Mammary epithelial cell (primary cell): Measurements from ENCODE around the gene SLC6A11.

Experiments
- EZH2 ChIP-seq: IDR thresholded peaks from 2 replicates; pipeline ENCODE4 v1.6.1; 2012; ENCODE audit warnings: low read length, inconsistent platforms, borderline replicate concordance
- TF ChIP-seq, protein P1 (sequence below), 2 donors: IDR thresholded peaks in 1 of 2; conservative IDR thresholded peaks in 1 of 2; 2 replicates each; pipeline ENCODE4 v1.5.1; 2011 to 2012; ENCODE audit warnings: inconsistent platforms in 2 of 2, low read length in 2 of 2, mild to moderate bottlenecking in 2 of 2, control low read depth in 1 of 2, low read depth in 1 of 2; ENCODE audit not compliant: insufficient read depth in 1 of 2; ENCODE audit errors: extremely low read depth in 1 of 2

GRCh38 chr3:10951295-10951926 lies 135.4 kb downstream of the SLC6A11 start:
- TF ChIP-seq, protein P1, sequence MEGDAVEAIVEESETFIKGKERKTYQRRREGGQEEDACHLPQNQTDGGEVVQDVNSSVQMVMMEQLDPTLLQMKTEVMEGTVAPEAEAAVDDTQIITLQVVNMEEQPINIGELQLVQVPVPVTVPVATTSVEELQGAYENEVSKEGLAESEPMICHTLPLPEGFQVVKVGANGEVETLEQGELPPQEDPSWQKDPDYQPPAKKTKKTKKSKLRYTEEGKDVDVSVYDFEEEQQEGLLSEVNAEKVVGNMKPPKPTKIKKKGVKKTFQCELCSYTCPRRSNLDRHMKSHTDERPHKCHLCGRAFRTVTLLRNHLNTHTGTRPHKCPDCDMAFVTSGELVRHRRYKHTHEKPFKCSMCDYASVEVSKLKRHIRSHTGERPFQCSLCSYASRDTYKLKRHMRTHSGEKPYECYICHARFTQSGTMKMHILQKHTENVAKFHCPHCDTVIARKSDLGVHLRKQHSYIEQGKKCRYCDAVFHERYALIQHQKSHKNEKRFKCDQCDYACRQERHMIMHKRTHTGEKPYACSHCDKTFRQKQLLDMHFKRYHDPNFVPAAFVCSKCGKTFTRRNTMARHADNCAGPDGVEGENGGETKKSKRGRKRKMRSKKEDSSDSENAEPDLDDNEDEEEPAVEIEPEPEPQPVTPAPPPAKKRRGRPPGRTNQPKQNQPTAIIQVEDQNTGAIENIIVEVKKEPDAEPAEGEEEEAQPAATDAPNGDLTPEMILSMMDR (conservative IDR thresholded peaks at IDR 0.05 in 1 of 2, IDR thresholded peaks at IDR 0.05 in 1 of 2; ENCODE audit: extremely low read depth in 1 of 2, insufficient read depth in 1 of 2, low read depth in 1 of 2, low read length in 2 of 2), result no peak
- TF ChIP-seq EZH2, result no peak
